Endothelial cell of umbilical vein (primary cell): Measurements from ENCODE around the gene RALA.

Source experiments
- EZH2 ChIP-seq: IDR thresholded peaks from 2 replicates; pipeline ENCODE4 v1.6.1; 2012; ENCODE audit warnings: borderline replicate concordance, low read depth, mild to moderate bottlenecking, moderate library complexity, low read length, inconsistent platforms; ENCODE audit not compliant: severe bottlenecking
- TF ChIP-seq, protein P1 (sequence below), 2 donors: IDR thresholded peaks; 1 replicate in 1 of 2; 2 replicates in 1 of 2; pipeline ENCODE4 v1.5.1; 2011; ENCODE audit warnings: low read length in 2 of 2, mild to moderate bottlenecking in 2 of 2, moderate library complexity in 2 of 2, control low read depth in 1 of 2, inconsistent platforms in 1 of 2, low read depth in 1 of 2; ENCODE audit not compliant: insufficient read depth in 1 of 2; ENCODE audit errors: extremely low read depth in 1 of 2

DNA sequence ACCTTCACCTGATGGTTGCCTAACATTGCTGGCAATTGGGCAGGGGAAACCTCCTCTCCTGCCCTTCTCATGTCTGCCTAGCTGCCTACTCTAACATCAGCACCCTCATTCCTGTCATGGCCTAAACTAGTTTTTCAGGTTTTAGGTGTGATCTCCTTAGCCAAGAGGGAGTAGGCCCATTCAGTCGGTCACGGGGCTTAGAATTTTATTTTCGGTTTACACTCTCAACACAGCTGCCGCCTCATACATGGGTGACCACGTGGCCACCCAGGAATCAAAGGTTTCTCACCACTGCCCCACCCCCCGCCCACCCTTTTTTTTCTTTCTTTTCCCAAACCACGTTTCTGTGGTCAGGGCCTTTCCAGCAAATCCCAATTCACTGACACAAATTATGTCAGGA lies 97.2 kb downstream of the RALA start:
- TF ChIP-seq, protein P1, sequence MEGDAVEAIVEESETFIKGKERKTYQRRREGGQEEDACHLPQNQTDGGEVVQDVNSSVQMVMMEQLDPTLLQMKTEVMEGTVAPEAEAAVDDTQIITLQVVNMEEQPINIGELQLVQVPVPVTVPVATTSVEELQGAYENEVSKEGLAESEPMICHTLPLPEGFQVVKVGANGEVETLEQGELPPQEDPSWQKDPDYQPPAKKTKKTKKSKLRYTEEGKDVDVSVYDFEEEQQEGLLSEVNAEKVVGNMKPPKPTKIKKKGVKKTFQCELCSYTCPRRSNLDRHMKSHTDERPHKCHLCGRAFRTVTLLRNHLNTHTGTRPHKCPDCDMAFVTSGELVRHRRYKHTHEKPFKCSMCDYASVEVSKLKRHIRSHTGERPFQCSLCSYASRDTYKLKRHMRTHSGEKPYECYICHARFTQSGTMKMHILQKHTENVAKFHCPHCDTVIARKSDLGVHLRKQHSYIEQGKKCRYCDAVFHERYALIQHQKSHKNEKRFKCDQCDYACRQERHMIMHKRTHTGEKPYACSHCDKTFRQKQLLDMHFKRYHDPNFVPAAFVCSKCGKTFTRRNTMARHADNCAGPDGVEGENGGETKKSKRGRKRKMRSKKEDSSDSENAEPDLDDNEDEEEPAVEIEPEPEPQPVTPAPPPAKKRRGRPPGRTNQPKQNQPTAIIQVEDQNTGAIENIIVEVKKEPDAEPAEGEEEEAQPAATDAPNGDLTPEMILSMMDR (IDR thresholded peaks at IDR 0.05; ENCODE audit: extremely low read depth in 1 of 2, insufficient read depth in 1 of 2, low read depth in 1 of 2, low read length in 2 of 2): no peak
- no peak for TF ChIP-seq EZH2
